H1 (cell line): ENCODE results near the gene TGFBR1. TPM values are rescaled to one million over a fixed set of nuclear protein-coding genes. Genes with fewer than 3 reads are reported as not detected.

Experiments used
- POU5F1 ChIP-seq: IDR thresholded peaks from 2 replicates; pipeline ENCODE4 v1.6.1; 2011; ENCODE audit warnings: low read depth, mild to moderate bottlenecking, low read length, moderate library complexity
- polyA plus RNA-seq, 7 experiments: library from polyadenylated mRNA; depleted of rRNA in 3 of 7; stranded (reverse) in 5 of 7; unstranded in 2 of 7; fragments of >200 nt in 5 of 7; fragments of 200-250 nt in 2 of 7; gene quantifications; 1 replicate in 5 of 7; 2 replicates in 1 of 7; 4 replicates in 1 of 7; pipeline versions ENCODE4 v1.2.1 to v1.2.3, GENCODE V29; 2011 to 2013; ENCODE audit warnings: missing spikeins in 2 of 7, mixed read lengths in 2 of 7
- total RNA-seq: library from RNA; stranded (reverse); fragmentation: NEBNext Ultra II Directional; extraction: Animal tissue kit (Norgen Biotek cat#: 25700); gene quantifications from 2 replicates; pipeline ENCODE4 v1.2.1, GENCODE V29; 2021

The TGFBR1 gene
- total and polyA plus RNA-seq, 2 of the 8 experiments (the other 6 are each of a cell fraction or from before 2014, with no cell fraction given) = 16.8 to 52.4 TPM

DNA sequence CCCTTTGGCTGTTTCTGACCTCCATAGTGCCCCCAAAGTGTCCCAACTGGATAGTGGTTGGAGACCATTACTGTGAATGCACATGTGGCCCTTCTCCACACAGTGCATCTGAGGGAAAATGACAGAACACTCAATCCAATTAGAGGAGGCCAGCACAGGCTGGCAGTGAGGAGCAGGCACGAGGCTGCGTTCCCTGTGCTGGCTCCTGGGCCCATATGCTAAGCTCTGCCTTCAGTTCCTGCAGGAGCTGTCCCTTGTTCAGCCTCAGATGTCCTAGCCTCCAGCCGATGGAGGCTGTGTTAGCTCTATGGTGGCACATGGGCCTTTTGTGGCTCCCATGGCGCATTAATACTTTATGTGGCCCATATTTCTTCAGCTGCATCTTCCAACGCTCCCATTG, 81.0 kb downstream of the TGFBR1 start (continued):
- TF ChIP-seq POU5F1 = no peak
